Measurements from ENCODE around the gene CAV1.

CAV1 gene

GRCh38 chr7:116503835-116504234 lies 21.0 kb upstream of the CAV1 start:
- DNase-seq (ENCODE audit: low read depth), result no peak
- H3K4me3 ChIP-seq (ENCODE audit: low read depth, low read length), result no peak overlapping the region
- TF ChIP-seq, protein P1, sequence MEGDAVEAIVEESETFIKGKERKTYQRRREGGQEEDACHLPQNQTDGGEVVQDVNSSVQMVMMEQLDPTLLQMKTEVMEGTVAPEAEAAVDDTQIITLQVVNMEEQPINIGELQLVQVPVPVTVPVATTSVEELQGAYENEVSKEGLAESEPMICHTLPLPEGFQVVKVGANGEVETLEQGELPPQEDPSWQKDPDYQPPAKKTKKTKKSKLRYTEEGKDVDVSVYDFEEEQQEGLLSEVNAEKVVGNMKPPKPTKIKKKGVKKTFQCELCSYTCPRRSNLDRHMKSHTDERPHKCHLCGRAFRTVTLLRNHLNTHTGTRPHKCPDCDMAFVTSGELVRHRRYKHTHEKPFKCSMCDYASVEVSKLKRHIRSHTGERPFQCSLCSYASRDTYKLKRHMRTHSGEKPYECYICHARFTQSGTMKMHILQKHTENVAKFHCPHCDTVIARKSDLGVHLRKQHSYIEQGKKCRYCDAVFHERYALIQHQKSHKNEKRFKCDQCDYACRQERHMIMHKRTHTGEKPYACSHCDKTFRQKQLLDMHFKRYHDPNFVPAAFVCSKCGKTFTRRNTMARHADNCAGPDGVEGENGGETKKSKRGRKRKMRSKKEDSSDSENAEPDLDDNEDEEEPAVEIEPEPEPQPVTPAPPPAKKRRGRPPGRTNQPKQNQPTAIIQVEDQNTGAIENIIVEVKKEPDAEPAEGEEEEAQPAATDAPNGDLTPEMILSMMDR (IDR thresholded peaks at IDR 0.05; ENCODE audit: low read depth, low read length, missing control alignments), result no peak
- in situ Hi-C loops (cut with HindIII; ENCODE audit: low sequenced_read_pairs), result no loop called here

DNA sequence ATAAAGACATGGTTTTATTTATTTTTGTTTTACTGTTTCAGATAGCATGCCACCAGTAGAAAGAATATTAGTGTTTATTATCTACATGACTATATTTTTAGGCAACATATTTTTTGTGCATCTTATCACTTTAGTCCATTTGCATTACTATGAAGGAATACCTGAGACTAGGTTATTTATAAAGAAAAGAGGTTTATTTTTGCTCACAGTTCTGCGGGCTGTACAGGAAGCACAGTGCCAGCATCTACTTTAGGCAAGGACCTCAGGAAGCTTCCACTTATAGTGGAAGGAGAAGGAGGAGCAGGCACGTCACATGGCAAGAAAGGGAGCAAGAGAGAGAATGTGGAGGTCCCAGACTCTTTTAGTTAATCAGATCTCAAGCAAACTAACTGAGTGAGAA lies 19.6 kb upstream of the CAV1 start:
- no peak for DNase-seq (ENCODE audit: low read depth)
- TF ChIP-seq, protein P1 (IDR thresholded peaks at IDR 0.05; ENCODE audit: low read depth, low read length, missing control alignments), result no peak
- H3K4me3 ChIP-seq (ENCODE audit: low read depth, low read length), result no peak overlapping the region
- in situ Hi-C loops (cut with HindIII; ENCODE audit: low sequenced_read_pairs), result no loop called here

GRCh38 chr7:116505823-116506222 lies 19.0 kb upstream of the CAV1 start:
- no peak overlapping the region for H3K4me3 ChIP-seq (ENCODE audit: low read depth, low read length)
- no peak for DNase-seq (ENCODE audit: low read depth)
- in situ Hi-C loops (cut with HindIII; ENCODE audit: low sequenced_read_pairs), result no loop called here
- TF ChIP-seq, protein P1 (IDR thresholded peaks at IDR 0.05; ENCODE audit: low read depth, low read length, missing control alignments), result no peak

DNA sequence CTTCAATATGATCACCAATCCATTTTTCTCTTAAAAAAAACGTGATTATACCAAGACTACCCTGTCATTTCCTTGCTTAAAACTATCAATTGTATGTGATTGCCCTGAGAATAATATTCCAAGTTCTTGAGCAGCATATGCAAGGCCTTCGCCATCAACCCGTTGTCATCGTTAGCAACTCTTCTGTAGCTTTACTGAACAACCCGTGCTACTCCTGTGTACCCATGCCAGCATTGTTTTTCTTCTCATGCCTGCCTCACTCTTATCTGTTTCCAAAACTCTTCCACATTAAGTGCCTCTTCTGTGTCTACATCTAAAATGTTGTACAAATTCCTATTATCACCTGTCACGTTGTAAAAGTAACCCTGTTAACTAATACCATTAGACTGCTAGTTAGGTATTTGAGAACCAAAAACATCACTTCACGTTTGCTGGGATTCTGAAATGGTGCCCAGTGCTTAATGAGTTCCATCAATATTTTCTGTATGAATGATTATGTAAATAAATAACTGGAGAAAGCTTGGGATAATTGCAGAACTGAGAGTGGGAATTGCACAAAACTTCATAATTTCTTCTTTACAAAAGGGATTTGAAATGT lies 14.8 kb upstream of the CAV1 start:
- H3K4me3 ChIP-seq (ENCODE audit: low read depth, low read length), result no peak overlapping the region
- DNase-seq (ENCODE audit: low read depth), result no peak
- TF ChIP-seq, protein P1 (IDR thresholded peaks at IDR 0.05; ENCODE audit: low read depth, low read length, missing control alignments), result no peak
- in situ Hi-C loops (cut with HindIII; ENCODE audit: low sequenced_read_pairs), result no loop called here

GRCh38 chr7:116510795-116511194 lies 14.0 kb upstream of the CAV1 start:
- in situ Hi-C loops (cut with HindIII; ENCODE audit: low sequenced_read_pairs), result no loop called here
- no peak overlapping the region for H3K4me3 ChIP-seq (ENCODE audit: low read depth, low read length)
- no peak for DNase-seq (ENCODE audit: low read depth)
- TF ChIP-seq, protein P1 (IDR thresholded peaks at IDR 0.05; ENCODE audit: low read depth, low read length, missing control alignments), result no peak

- H3K4me3 ChIP-seq (ENCODE audit: low read depth, low read length), result peak overlapping the region; percentile 23
- DNase-seq (ENCODE audit: low read depth), result no peak
- in situ Hi-C loops (cut with HindIII; ENCODE audit: low sequenced_read_pairs), result no loop called here
- TF ChIP-seq, protein P1 (IDR thresholded peaks at IDR 0.05; ENCODE audit: low read depth, low read length, missing control alignments), result no peak
Observed at GRCh38 chr7:116511552-116512519, 13.0 kb upstream of the CAV1 start.
